Nephron (organoid): ENCODE measurements around the gene CROCC2.

Experiments used
- H3K27ac Mint-ChIP-seq, 3 experiments: 2 replicates each; pipeline ENCODE4 v1.8.0; 2020; ENCODE audit warnings: mixed read lengths in 3 of 3, mild to moderate bottlenecking in 2 of 3, moderate library complexity in 1 of 3
- H3K27me3 Mint-ChIP-seq: 2 replicates; pipeline ENCODE4 v1.8.0; 2021; ENCODE audit warnings: low read depth, mild to moderate bottlenecking, moderate library complexity, mixed read lengths
- H3K36me3 Mint-ChIP-seq: 2 replicates; pipeline ENCODE4 v1.8.0; 2020; ENCODE audit warnings: low read depth, mixed read lengths
- H3K4me1 Mint-ChIP-seq: 2 replicates; pipeline ENCODE4 v1.8.0; 2020; ENCODE audit warnings: mixed read lengths
- H3K4me3 Mint-ChIP-seq, 3 experiments: 2 replicates each; pipeline ENCODE4 v1.8.0; 2020; ENCODE audit warnings: mild to moderate bottlenecking in 3 of 3, mixed read lengths in 3 of 3, moderate library complexity in 2 of 3
- H3K9me3 Mint-ChIP-seq: 2 replicates; pipeline ENCODE4 v1.8.0; 2020; ENCODE audit warnings: mixed read lengths
- TF ChIP-seq, protein P1 (sequence below), 3 experiments: fragments of 200-600 bp; sonication (generic); IDR thresholded peaks; one replicate each; pipeline ENCODE4 v1.5.0; 2021; ENCODE audit warnings: antibody characterized with exemption in 3 of 3; ENCODE audit not compliant: unreplicated experiment in 3 of 3

Gene CROCC2

DNA sequence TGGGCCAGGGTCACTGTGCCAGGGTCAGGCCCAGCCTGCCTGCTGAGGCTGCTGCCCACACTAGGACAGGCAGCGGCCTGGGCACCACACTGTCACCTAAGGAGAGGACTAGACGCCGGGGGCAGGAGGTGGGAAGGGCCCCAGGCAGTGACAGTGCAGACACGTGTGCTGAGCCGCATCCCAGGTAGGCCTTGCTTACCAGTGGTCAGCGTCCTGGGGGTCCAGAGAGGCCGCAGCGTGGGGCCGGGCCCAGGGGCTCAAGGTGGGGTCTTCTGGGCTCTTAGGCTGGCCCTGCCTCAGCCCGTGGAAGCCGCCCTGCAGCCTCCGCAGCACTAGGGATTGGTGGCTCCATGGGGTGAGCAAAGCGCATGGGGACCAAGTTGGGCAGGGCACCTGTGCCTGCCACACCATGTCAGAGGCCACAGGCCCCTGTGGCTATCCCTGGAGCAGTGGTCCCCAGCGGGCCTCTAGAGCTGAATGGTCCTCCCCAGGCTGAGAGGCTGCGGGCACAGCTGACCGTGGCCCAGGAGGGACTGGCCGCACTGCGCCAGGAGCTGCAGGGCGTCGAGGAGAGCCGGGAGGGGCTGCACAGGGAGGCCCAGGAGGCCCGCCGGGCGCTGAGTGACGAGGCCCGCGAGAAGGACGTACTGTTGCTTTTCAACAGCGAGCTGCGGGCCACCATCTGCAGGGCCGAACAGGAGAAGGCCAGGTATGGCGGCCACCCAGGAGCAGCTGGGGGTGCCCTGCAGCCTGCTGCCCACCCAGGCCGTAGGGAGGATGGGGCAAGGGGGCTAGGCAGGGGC lies 57.1 kb downstream of the CROCC2 start:
- H3K4me3 Mint-ChIP-seq, result no peak overlapping the region
- TF ChIP-seq, protein P1, sequence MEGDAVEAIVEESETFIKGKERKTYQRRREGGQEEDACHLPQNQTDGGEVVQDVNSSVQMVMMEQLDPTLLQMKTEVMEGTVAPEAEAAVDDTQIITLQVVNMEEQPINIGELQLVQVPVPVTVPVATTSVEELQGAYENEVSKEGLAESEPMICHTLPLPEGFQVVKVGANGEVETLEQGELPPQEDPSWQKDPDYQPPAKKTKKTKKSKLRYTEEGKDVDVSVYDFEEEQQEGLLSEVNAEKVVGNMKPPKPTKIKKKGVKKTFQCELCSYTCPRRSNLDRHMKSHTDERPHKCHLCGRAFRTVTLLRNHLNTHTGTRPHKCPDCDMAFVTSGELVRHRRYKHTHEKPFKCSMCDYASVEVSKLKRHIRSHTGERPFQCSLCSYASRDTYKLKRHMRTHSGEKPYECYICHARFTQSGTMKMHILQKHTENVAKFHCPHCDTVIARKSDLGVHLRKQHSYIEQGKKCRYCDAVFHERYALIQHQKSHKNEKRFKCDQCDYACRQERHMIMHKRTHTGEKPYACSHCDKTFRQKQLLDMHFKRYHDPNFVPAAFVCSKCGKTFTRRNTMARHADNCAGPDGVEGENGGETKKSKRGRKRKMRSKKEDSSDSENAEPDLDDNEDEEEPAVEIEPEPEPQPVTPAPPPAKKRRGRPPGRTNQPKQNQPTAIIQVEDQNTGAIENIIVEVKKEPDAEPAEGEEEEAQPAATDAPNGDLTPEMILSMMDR (IDR thresholded peaks at IDR 0.05; ENCODE audit: unreplicated experiment in 3 of 3), result no peak
- H3K27me3 Mint-ChIP-seq, result peaks cover 4% of the 10 kb centered on the region
- peak overlapping the region in 1 of 3 experiments; percentile 51 for H3K27ac Mint-ChIP-seq
- H3K9me3 Mint-ChIP-seq, result no peaks in the 10 kb centered on the region
- no peaks in the 10 kb centered on the region for H3K36me3 Mint-ChIP-seq
- peaks cover 5% of the 10 kb centered on the region for H3K4me1 Mint-ChIP-seq

DNA sequence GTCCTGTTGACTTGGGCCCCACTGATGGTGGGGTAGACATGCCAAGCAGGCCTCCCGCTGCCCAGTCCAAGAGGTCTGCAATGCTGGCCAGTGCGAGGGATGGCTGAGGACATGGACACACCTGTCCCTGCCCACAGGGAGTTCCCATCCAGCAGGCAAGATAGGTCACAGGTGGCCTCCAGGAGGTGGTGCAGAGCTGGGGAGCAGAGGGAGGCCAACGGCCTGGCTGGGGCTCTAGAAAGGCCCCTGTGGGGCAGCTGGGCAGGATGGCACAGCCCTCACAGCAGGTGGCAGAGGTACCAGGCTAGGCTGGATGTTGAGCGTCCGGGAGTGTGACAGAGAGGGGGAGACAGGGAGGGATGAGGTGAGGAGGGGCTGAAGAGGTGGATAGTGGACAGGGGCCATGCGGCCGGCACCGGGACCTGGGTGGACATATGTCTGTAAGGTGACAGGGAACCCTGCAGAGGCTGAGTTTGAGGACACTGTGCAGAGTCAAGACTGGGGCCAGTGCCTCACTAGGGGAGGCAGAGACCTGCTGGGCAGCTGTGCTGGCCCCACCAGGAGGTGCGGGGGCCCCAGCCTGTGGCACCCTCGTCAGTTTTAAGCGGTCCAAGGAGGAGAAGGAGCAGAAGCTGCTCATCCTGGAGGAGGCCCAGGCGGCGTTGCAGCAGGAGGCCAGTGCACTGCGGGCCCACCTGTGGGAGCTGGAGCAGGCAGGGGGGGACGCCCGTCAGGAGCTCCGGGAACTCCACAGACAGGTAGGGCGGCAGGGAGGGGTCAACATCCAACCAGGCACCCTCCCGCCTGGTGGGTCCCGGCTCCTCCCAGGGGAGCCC lies 58.0 kb downstream of the CROCC2 start:
- Mint-ChIP-seq H3K9me3 (no peaks in the 10 kb centered on the region), H3K27ac (peak overlapping the region; percentile 40 to 74 (median 51)), H3K27me3 (peaks cover 4% of the 10 kb centered on the region), H3K4me3 (no peak overlapping the region), H3K4me1 (peaks cover 5% of the 10 kb centered on the region), H3K36me3 (no peaks in the 10 kb centered on the region)
- TF ChIP-seq, protein P1 (IDR thresholded peaks at IDR 0.05; ENCODE audit: unreplicated experiment in 3 of 3), result no peak

DNA sequence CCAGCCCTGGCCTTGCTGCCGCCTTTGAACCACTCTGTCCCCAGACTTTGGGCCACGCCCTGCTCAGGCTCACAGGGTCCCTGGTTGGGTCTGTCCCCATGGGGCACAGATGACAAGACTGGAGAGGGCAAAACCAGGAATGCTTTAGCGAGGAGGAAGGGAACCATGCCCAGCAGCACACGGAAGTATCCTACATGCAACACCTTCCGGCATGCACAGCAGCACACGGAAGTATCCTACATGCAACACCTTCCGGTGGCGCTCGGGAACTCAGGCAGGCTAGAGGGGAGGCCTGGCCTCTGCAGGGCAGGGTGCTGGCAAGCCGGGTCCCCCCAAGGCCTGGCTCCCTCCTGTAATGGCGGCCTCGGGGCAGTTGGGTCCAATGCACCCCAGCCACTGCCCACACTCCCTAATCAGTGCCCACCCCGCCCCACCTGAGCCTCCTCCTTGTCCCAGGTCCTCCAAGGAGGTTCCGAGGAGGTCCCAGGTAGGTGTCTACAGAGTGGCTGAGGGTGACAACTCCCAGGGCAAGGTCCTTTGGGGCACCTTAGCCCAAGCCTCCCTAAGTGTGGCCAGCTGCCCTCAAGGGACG lies 58.7 kb downstream of the CROCC2 start:
- TF ChIP-seq, protein P1 (IDR thresholded peaks at IDR 0.05; ENCODE audit: unreplicated experiment in 3 of 3), result no peak
- Mint-ChIP-seq H3K27ac (peak overlapping the region in 1 of 3 experiments; percentile 41), H3K27me3 (no peaks in the 10 kb centered on the region), H3K4me3 (no peak overlapping the region), H3K4me1 (no peaks in the 10 kb centered on the region), H3K36me3 (no peaks in the 10 kb centered on the region), H3K9me3 (no peaks in the 10 kb centered on the region)

DNA sequence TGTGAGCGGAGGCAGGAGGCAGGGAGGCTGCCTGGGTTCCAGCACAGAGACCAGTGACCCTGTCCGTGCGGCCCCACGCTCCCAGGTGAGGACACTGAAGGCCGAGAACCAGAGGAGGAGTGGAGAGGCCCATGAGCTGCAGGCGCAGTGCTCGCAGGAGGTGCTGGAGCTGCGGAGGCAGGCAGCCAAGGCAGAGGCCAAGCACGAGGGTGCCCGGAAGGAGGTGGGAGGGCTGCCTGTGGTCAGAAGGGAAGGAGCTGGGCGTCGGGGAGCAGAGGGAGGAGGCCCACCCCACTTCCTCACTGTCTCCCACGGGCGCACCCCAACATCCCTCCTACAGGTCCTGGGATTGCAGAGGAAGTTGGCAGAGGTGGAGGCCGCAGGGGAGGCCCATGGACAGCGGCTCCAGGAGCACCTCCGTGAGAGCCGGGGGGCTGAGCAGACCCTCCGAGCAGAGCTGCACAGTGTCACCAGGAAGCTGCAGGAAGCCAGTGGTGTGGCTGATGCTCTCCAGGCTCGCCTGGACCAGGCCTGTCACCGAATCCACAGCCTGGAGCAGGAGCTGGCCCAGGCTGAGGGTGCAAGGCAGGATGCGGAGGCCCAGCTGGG lies 59.3 kb downstream of the CROCC2 start:
- H3K4me3 Mint-ChIP-seq, result no peak overlapping the region
- TF ChIP-seq, protein P1 (IDR thresholded peaks at IDR 0.05; ENCODE audit: unreplicated experiment in 3 of 3), result no peak
- H3K27ac Mint-ChIP-seq, result peak overlapping the region in 1 of 3 experiments; percentile 41
- peaks cover 4% of the 10 kb centered on the region for H3K27me3 Mint-ChIP-seq
- no peaks in the 10 kb centered on the region for H3K36me3 Mint-ChIP-seq
- H3K9me3 Mint-ChIP-seq, result peaks cover 3% of the 10 kb centered on the region
- peaks cover 5% of the 10 kb centered on the region for H3K4me1 Mint-ChIP-seq

DNA sequence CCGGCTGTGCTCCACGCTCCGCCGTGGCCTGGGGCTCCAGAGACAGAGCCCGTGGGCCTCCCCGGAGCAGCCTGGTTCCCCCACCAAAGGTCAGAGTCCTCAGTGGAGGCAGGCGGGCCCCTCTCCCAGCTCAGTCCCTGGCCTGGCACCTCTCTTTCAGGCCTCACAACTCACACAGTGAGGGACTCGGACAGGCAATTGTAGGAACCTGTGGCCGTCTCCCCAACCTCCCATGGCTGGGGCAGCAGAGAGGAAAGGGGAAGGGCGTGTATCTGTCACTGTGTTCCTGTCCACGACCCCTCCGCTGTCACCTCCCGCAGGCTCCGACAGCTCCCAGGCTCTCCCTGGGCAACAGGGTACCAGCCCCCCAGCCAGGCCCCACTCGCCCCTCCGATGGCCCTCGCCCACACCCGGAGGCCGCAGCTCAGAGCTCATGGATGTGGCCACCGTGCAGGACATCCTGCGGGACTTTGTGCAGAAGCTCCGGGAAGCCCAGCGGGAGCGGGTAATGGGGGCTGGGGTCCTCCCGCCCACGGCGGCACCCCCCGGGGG lies 59.8 kb downstream of the CROCC2 start:
- peaks cover 5% of the 10 kb centered on the region for H3K4me1 Mint-ChIP-seq
- peaks cover 3% of the 10 kb centered on the region for H3K9me3 Mint-ChIP-seq
- TF ChIP-seq, protein P1 (IDR thresholded peaks at IDR 0.05; ENCODE audit: unreplicated experiment in 3 of 3), result no peak
- no peak overlapping the region for H3K4me3 Mint-ChIP-seq
- H3K36me3 Mint-ChIP-seq, result no peaks in the 10 kb centered on the region
- H3K27me3 Mint-ChIP-seq, result peaks cover 4% of the 10 kb centered on the region
- H3K27ac Mint-ChIP-seq, result no peak overlapping the region
